Measurements from ENCODE around the gene MYO15B.

GRCh38 chr17:75570034-75570676, 17.4 kb upstream of the MYO15B start:
- TF ChIP-seq CTCF (IDR thresholded peaks at IDR 0.05; ENCODE audit: poor library complexity), result no peak
- no peak for TF ChIP-seq EZH2 (IDR thresholded peaks at IDR 0.05; ENCODE audit: borderline replicate concordance)
